Stimulated activated naive B cell treated with anti-CD40 and anti-IgM and Interleukin-4, amounts not matched to agents 10 μg/mL and 1 μg/mL and 100 μg/mL, for 72 hours (primary cell): Measurements from ENCODE around the gene DCP1A.
A peak's percentile ranks its signal among the peaks of the same experiment; 100 is the strongest.
"Not testable (repeated sequence)": the region's sequence is repeated elsewhere in the genome, so short reads cannot be mapped to it uniquely, and the experiment has no call there.

Experiments
- ATAC-seq, 2 donors: fragments of 150-1000 bp; cut with Tn5 transposase; replicated peaks; 2 replicates each; pipeline ENCODE4 v1.10.0; 2021; ENCODE audit warnings: moderate library complexity in 1 of 2
- DNase-seq: peaks from one replicate; pipeline ENCODE4 v3.0.0; 2021
- H3K27ac Mint-ChIP-seq: one replicate; pipeline ENCODE4 v1.8.0; 2022; ENCODE audit warnings: mild to moderate bottlenecking, mixed read lengths
- H3K27me3 Mint-ChIP-seq, 2 donors: one replicate each; pipeline ENCODE4 v1.8.0; 2022; ENCODE audit warnings: mixed read lengths in 2 of 2
- H3K36me3 Mint-ChIP-seq, 2 donors: one replicate each; pipeline ENCODE4 v1.8.0; 2022; ENCODE audit warnings: mixed read lengths in 2 of 2, mild to moderate bottlenecking in 1 of 2
- H3K4me1 Mint-ChIP-seq, 2 donors: one replicate each; pipeline ENCODE4 v1.8.0; 2022; ENCODE audit warnings: mixed read lengths in 2 of 2, mild to moderate bottlenecking in 1 of 2
- H3K4me3 Mint-ChIP-seq, 2 donors: one replicate each; pipeline ENCODE4 v1.8.0; 2022; ENCODE audit warnings: mild to moderate bottlenecking in 2 of 2, mixed read lengths in 2 of 2, moderate library complexity in 1 of 2
- H3K9me3 Mint-ChIP-seq, 2 donors: one replicate each; pipeline ENCODE4 v1.8.0; 2022; ENCODE audit warnings: mixed read lengths in 2 of 2, mild to moderate bottlenecking in 1 of 2

The DCP1A gene

DNA sequence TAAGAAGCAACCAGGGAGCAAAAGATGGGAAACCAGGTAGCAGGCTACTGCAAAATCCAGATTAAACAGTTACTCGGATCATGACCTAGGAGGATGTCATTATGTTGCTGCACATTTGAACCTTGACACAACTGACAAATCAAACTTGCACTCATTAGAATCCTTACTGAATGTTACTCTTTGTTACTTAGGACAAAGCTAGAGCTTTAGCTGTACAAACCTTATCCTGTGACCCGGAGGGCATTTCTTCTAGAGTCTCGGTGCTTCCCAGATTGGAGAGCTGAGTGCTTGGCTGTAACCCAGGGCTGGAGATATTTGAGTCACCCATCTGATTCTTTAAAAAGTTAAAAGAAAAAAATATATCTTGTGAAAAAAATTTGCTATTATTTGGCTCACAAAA is 43.4 kb downstream of the DCP1A start:
- Mint-ChIP-seq H3K27me3 (no peaks in the 10 kb centered on the region), H3K27ac (no peak overlapping the region), H3K4me3 (no peak overlapping the region), H3K4me1 (peaks cover 0 to 1% of the 10 kb centered on the region in 2 donors), H3K9me3 (no peaks in the 10 kb centered on the region), H3K36me3 (peaks cover 15 to 26% of the 10 kb centered on the region in 2 donors)
- DNase-seq (no peak), ATAC-seq (no peak)

GRCh38 chr3:53303549-53303948 is 43.8 kb downstream of the DCP1A start:
- ATAC-seq (no peak), DNase-seq (no peak)
- Mint-ChIP-seq H3K4me3 (no peak overlapping the region), H3K9me3 (no peaks in the 10 kb centered on the region), H3K27ac (peak overlapping the region; percentile 78), H3K27me3 (no peaks in the 10 kb centered on the region), H3K4me1 (peaks cover 0 to 1% of the 10 kb centered on the region in 2 donors), H3K36me3 (peaks cover 15 to 26% of the 10 kb centered on the region in 2 donors)

- no peaks in the 10 kb centered on the region for H3K9me3 Mint-ChIP-seq
- DNase-seq (no peak), ATAC-seq (no peak)
- H3K27ac Mint-ChIP-seq = no peak overlapping the region
- no peaks in the 10 kb centered on the region for H3K27me3 Mint-ChIP-seq
- no peak overlapping the region for H3K4me3 Mint-ChIP-seq
- peaks cover 10 to 21% of the 10 kb centered on the region in 2 donors for H3K36me3 Mint-ChIP-seq
- peaks cover 0 to 1% of the 10 kb centered on the region in 2 donors for H3K4me1 Mint-ChIP-seq
Measured at GRCh38 chr3:53300826-53301225, 46.5 kb downstream of the DCP1A start.

DNA sequence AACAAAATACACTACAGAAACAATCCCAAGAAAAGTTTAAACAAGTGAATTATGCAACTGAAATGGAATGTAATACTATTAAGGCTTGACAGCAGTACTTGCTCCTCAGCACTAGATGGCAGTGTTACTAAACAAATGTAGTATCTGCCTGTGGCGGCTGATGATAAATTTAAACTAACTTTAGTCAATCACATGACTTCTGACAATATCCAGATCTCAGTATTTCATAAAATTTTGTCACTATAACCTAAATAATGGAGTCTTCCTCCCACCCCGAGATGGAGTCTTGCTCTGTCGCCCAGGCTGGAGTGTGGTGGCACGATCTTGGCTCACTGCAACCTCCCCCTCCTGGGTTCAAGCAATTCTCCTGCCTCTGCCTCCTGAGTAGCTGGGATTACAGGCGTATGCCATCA is 47.7 kb downstream of the DCP1A start:
- not testable (repeated sequence) for H3K4me3 Mint-ChIP-seq, H3K27ac Mint-ChIP-seq, DNase-seq, H3K4me1 Mint-ChIP-seq, H3K27me3 Mint-ChIP-seq, H3K9me3 Mint-ChIP-seq
- ATAC-seq = peak; percentile 57 to 59
- peaks cover 14 to 24% of the 10 kb centered on the region in 2 donors for H3K36me3 Mint-ChIP-seq

- Mint-ChIP-seq H3K4me1 (peaks cover 0 to 1% of the 10 kb centered on the region in 2 donors), H3K27ac (no peak overlapping the region), H3K27me3 (no peaks in the 10 kb centered on the region), H3K9me3 (no peaks in the 10 kb centered on the region), H3K36me3 (peaks cover 17 to 31% of the 10 kb centered on the region in 2 donors), H3K4me3 (no peak overlapping the region)
- ATAC-seq (no peak), DNase-seq (no peak)
Measured at GRCh38 chr3:53295410-53295809, 51.9 kb downstream of the DCP1A start.

GRCh38 chr3:53293867-53294266 is 53.5 kb downstream of the DCP1A start:
- no peak for ATAC-seq
- no peaks in the 10 kb centered on the region for H3K4me1 Mint-ChIP-seq
- H3K9me3 Mint-ChIP-seq = no peaks in the 10 kb centered on the region
- H3K27me3 Mint-ChIP-seq = no peaks in the 10 kb centered on the region
- peaks cover 15 to 36% of the 10 kb centered on the region in 2 donors for H3K36me3 Mint-ChIP-seq
- DNase-seq = no peak
- H3K27ac Mint-ChIP-seq = peak overlapping the region; percentile 60
- no peak overlapping the region for H3K4me3 Mint-ChIP-seq

- no peak for ATAC-seq
- H3K27me3 Mint-ChIP-seq = no peaks in the 10 kb centered on the region
- H3K9me3 Mint-ChIP-seq = no peaks in the 10 kb centered on the region
- H3K4me1 Mint-ChIP-seq = no peaks in the 10 kb centered on the region
- H3K4me3 Mint-ChIP-seq = no peak overlapping the region
- peaks cover 23 to 46% of the 10 kb centered on the region in 2 donors for H3K36me3 Mint-ChIP-seq
- no peak for DNase-seq
- peak overlapping the region; percentile 25 for H3K27ac Mint-ChIP-seq
Measured at GRCh38 chr3:53288214-53288613, 59.1 kb downstream of the DCP1A start.

DNA sequence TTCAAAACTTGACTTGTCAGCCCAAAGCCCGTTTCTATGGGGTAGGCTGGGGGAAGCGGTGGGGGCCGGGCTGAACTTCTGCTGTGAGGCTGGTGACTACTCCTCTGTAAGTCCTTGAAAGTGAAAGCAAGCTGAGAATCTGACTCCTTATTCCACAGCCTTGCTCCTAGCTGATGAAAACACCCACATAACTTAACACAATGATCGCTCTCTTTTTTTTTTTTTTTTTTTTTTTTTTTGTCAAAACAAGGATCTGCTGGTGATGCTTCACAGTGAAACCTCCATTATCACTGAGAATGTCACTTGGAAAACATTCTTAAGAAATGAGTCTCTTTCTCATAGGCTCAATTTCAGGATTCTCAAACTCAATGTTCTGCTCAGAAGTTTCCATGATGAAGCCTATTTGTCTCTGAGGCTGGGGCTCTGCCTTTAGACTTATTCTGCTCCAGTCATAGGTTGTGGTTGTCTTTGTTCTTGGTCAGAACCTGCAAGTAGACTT is 60.2 kb downstream of the DCP1A start:
- Mint-ChIP-seq H3K27me3 (no peaks in the 10 kb centered on the region), H3K36me3 (peaks cover 19 to 41% of the 10 kb centered on the region in 2 donors), H3K9me3 (no peaks in the 10 kb centered on the region), H3K27ac (peak overlapping the region; percentile 42), H3K4me3 (no peak overlapping the region), H3K4me1 (no peaks in the 10 kb centered on the region)
- DNase-seq (no peak), ATAC-seq (no peak)

DNA sequence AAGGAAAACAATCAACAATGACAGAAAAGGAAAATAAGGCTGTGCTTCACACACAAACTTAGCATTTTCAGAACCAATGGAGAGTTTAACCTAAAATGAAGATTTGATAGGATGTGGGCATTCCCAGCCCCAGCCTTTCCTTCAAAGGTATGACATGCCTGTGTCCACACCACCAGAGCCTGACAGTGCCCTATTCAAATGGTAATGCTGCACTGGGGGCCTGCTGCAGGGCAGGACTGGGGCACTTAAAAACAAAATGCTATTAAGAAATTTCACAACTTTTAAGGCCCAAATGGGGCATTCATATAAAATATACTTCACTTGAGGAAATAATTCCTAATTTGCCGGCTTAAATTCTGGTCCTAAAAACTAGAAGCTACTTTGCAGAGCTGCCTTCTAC is 60.6 kb downstream of the DCP1A start:
- no peaks in the 10 kb centered on the region for H3K27me3 Mint-ChIP-seq
- H3K36me3 Mint-ChIP-seq = peaks cover 15 to 36% of the 10 kb centered on the region in 2 donors
- peak overlapping the region; percentile 42 for H3K27ac Mint-ChIP-seq
- no peak overlapping the region for H3K4me3 Mint-ChIP-seq
- H3K4me1 Mint-ChIP-seq = no peaks in the 10 kb centered on the region
- ATAC-seq (no peak), DNase-seq (no peak)
- no peaks in the 10 kb centered on the region for H3K9me3 Mint-ChIP-seq

DNA sequence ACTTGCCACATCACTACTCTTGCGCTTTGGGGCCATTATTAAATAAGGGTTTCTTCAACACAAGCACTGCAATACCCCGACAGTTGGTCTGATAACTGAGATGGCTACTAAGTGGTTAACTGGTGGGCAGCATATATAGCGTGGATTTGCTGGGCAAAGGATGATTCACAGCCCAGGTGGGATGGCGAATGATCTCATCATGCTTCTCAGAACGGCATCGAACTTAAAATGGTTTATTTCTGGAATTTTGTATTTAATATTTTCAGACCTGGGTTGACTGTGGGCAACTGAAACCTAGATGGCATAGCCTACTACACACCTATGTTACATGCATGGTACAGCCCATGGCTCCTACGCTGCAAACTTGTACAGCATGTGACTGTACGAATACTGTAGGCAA is 64.8 kb downstream of the DCP1A start:
- Mint-ChIP-seq H3K4me1 (no peaks in the 10 kb centered on the region), H3K9me3 (no peaks in the 10 kb centered on the region), H3K4me3 (no peak overlapping the region), H3K27ac (no peak overlapping the region), H3K36me3 (peaks cover 16 to 30% of the 10 kb centered on the region in 2 donors), H3K27me3 (no peaks in the 10 kb centered on the region)
- DNase-seq = no peak
- ATAC-seq = no peak

GRCh38 chr3:53278667-53279066 is 68.7 kb downstream of the DCP1A start:
- DNase-seq (no peak), ATAC-seq (no peak)
- Mint-ChIP-seq H3K9me3 (no peaks in the 10 kb centered on the region), H3K27ac (no peak overlapping the region), H3K4me3 (no peak overlapping the region), H3K4me1 (no peaks in the 10 kb centered on the region), H3K27me3 (no peaks in the 10 kb centered on the region), H3K36me3 (peaks cover 9 to 13% of the 10 kb centered on the region in 2 donors)

DNA sequence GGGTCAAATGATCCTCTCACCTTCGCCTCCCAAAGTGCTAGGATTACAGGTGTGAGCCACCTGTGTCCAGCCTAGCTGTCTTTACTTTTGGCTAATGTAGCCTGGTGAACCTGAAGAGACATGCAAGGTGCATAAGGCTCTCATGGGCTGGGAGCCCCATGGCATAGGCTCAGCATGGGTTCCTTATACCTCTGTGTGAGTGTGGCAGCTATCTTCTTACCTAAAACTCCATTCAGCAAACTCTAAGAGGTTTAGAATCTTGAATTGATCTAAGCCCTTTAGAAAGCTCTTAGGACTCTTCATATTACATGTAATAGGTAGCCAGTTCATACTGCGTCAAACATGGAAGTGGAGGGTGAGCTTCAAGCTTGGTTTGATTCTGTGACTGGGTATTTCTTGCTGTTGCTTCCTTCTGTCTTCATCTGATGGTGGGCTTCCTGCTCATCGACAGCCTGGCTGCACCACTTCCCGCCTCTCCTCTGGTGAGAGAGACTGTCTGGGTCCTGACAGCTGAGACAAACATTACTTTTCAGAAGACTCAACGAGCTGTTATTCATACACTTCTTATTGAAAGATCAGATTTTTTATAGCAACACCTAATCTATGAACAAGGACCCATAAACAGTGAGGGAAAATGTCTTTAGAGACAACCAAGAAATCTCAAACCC is 72.3 kb downstream of the DCP1A start:
- peaks cover 5 to 13% of the 10 kb centered on the region in 2 donors for H3K4me1 Mint-ChIP-seq
- no peak overlapping the region for H3K4me3 Mint-ChIP-seq
- ATAC-seq = no peak
- no peak for DNase-seq
- no peaks in the 10 kb centered on the region for H3K27me3 Mint-ChIP-seq
- no peaks in the 10 kb centered on the region for H3K9me3 Mint-ChIP-seq
- H3K27ac Mint-ChIP-seq = no peak overlapping the region
- H3K36me3 Mint-ChIP-seq = peaks cover 4 to 12% of the 10 kb centered on the region in 2 donors

DNA sequence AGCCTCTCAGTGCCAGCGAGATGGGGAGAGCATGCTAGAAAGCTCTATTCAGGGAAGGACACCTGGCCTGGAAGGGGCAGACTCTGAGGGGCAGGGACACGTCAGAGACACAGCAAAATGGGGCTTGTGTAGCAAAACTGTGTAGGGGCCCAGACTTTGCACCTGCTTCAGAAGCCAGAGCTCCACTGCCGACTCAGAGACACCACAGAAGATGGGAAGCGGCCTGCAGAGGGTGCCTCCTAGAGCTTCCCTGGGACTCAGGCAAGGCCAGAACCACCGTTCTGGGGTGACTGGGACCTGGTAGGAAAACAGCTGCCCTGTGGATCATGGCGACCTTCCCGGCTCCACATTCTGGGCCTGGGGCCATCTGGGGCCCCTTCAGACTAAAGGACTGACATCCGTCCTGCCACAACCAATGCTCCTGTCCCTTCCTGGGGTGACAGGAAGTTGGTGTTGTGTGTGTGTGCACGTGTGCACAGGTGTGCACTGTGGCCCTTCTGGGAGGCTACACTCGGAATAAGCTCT is 74.1 kb downstream of the DCP1A start:
- Mint-ChIP-seq H3K4me1 (peaks cover 10 to 20% of the 10 kb centered on the region in 2 donors), H3K27me3 (no peaks in the 10 kb centered on the region)

GRCh38 chr3:53269888-53270880 is 77.2 kb downstream of the DCP1A start:
- DNase-seq (peak; percentile 46), ATAC-seq (peak; percentile 86 to 89)
- no peaks in the 10 kb centered on the region for H3K9me3 Mint-ChIP-seq
- H3K36me3 Mint-ChIP-seq = peaks cover 3 to 8% of the 10 kb centered on the region in 2 donors
- peak overlapping the region; percentile 96 for H3K27ac Mint-ChIP-seq
- H3K27me3 Mint-ChIP-seq = no peaks in the 10 kb centered on the region
- peaks cover 10 to 20% of the 10 kb centered on the region in 2 donors for H3K4me1 Mint-ChIP-seq
- peak overlapping the region; percentile 64 to 69 for H3K4me3 Mint-ChIP-seq

More for the DNA sequence above, 74.1 kb downstream of the DCP1A start:
- DNase-seq (no peak), ATAC-seq (no peak)
- H3K27ac Mint-ChIP-seq = no peak overlapping the region
- H3K9me3 Mint-ChIP-seq = no peaks in the 10 kb centered on the region
- H3K36me3 Mint-ChIP-seq = peaks cover 4 to 8% of the 10 kb centered on the region in 2 donors
- no peak overlapping the region for H3K4me3 Mint-ChIP-seq
